Measurements from ENCODE around the gene CCDC85C. TPM values are rescaled to one million over a fixed set of nuclear protein-coding genes. Genes with fewer than 3 reads are reported as not detected.

CCDC85C gene
- 6.0 and 8.0 TPM in 2 replicates for total RNA-seq

GRCh38 chr14:99603471-99604277 lies at the start of gene CCDC85C:
TSS of gene CCDC85C (minus strand) at chr14:99604207. CDS start at chr14:99603959, 248 bp downstream.

GRCh38 chr14:99644723-99645544 lies 40.9 kb upstream of the CCDC85C start, which contains the start of gene HHIPL1:
TSS of gene HHIPL1 (plus strand) at chr14:99645129. CDS start at chr14:99645208, 79 bp downstream.

GRCh38 chr14:99480917-99481744 lies 122.9 kb downstream of the CCDC85C start, which contains the start of gene CCNK:
TSS of gene CCNK (plus strand) at chr14:99481409. CDS start at chr14:99492678, 11,269 bp downstream.

GRCh38 chr14:99479906-99480869 lies 123.8 kb downstream of the CCDC85C start, which contains the start of gene SETD3:
TSS of gene SETD3 (minus strand) at chr14:99480859. CDS start at chr14:99465805, 15,054 bp downstream.

Other genes with a start within 250 kb of the CCDC85C start
- 48.8 and 49.9 TPM in 2 replicates for gene SETD3, start 123.3 kb downstream of the CCDC85C start, total RNA-seq
- gene CCNK, start 122.8 kb downstream of the CCDC85C start, total RNA-seq: 22.7 and 30.9 TPM in 2 replicates
- 4.5 and 11.2 TPM in 2 replicates for gene HHIPL1, start 40.9 kb upstream of the CCDC85C start, total RNA-seq
- 0.11 and 0.37 TPM in 2 replicates for gene CYP46A1, start 80.1 kb upstream of the CCDC85C start, total RNA-seq
- 60.3 and 73.4 TPM in 2 replicates for gene EML1, start 189.2 kb upstream of the CCDC85C start, total RNA-seq

Measured in uterine smooth muscle cell (primary cell).